Mesothelial cell of epicardium (in vitro differentiated cells): ENCODE results near the gene MIDN. TPM values are rescaled to one million over a fixed set of nuclear protein-coding genes. Genes with fewer than 3 reads are reported as not detected.

Experiments
- DNase-seq, 2 experiments: peaks; one replicate each; pipeline ENCODE4 v3.0.0; 2021; ENCODE audit warnings: low spot score in 2 of 2; ENCODE audit not compliant: unreplicated experiment in 2 of 2
- H3K27ac Mint-ChIP-seq: 2 replicates; pipeline ENCODE4 v1.8.0; 2021; ENCODE audit warnings: mixed read lengths
- H3K27me3 Mint-ChIP-seq: 2 replicates; pipeline ENCODE4 v1.8.0; 2021; ENCODE audit warnings: low read depth, mixed read lengths
- H3K36me3 Mint-ChIP-seq: 2 replicates; pipeline ENCODE4 v1.8.0; 2021; ENCODE audit warnings: mixed read lengths
- H3K4me1 Mint-ChIP-seq: 2 replicates; pipeline ENCODE4 v1.8.0; 2021; ENCODE audit warnings: mixed read lengths
- H3K4me3 Mint-ChIP-seq: 2 replicates; pipeline ENCODE4 v1.8.0; 2021; ENCODE audit warnings: mild to moderate bottlenecking, moderate library complexity, mixed read lengths
- H3K9me3 Mint-ChIP-seq: 2 replicates; pipeline ENCODE4 v1.8.0; 2021; ENCODE audit warnings: mixed read lengths
- CTCF ChIP-seq: fragments of 200-600 bp; sonication (generic); IDR thresholded peaks from one replicate; pipeline ENCODE4 v1.5.0; 2021; ENCODE audit warnings: antibody characterized with exemption; ENCODE audit not compliant: unreplicated experiment
- total RNA-seq: library from RNA; stranded (reverse); gene quantifications from 3 replicates; pipeline ENCODE4 v1.2.1, GENCODE V29; 2021

The MIDN gene
- total RNA-seq, 1 donor from 2014 or later = 177 TPM

DNA sequence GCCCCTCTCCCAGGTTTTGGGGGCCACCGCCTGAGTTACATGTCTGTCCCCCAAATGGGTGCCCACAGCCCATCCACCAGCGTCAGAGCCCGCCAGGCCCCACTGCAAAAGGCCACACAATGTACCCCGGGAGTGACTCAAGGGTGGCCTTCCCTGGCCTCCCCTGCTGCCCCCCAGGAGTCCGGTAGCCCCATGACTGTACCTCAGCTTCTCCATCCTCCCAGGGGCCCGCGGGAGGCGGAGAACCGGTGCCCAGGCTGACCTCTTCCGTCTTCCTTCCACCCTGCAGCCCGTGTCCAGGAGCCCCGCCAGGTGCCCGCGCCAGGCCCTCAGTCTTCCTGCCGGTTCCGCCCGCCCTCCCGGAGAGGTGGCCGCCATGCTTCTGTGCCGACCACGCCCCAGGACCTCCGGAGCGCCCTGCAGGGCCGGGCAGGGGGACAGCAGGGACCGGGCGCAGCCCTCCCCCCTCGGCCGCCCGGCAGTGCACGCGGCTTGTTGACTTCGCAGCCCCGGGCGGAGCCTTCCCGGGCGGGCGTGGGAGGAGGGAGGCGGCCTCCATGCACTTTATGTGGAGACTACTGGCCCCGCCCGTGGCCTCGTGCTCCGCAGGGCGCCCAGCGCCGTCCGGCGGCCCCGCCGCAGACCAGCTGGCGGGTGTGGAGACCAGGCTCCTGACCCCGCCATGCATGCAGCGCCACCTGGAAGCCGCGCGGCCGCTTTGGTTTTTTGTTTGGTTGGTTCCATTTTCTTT, 20.9 kb upstream of the MIDN start:
- no peak overlapping the region for H3K27ac Mint-ChIP-seq
- H3K4me3 Mint-ChIP-seq = no peak overlapping the region
- no peaks in the 10 kb centered on the region for H3K9me3 Mint-ChIP-seq
- DNase-seq = no peak
- peaks cover 3% of the 10 kb centered on the region for H3K36me3 Mint-ChIP-seq
- H3K27me3 Mint-ChIP-seq = no peaks in the 10 kb centered on the region
- H3K4me1 Mint-ChIP-seq = peaks cover 12% of the 10 kb centered on the region
- TF ChIP-seq CTCF = no peak

- peaks cover 18% of the 10 kb centered on the region for H3K4me1 Mint-ChIP-seq
- H3K36me3 Mint-ChIP-seq = peaks cover 3% of the 10 kb centered on the region
- no peaks in the 10 kb centered on the region for H3K27me3 Mint-ChIP-seq
- no peak overlapping the region for H3K4me3 Mint-ChIP-seq
- no peak for TF ChIP-seq CTCF
- no peak for DNase-seq
- no peaks in the 10 kb centered on the region for H3K9me3 Mint-ChIP-seq
- H3K27ac Mint-ChIP-seq = no peak overlapping the region
These were observed 20.0 kb upstream of the MIDN start for GRCh38 chr19:1228161-1228957.

GRCh38 chr19:1229056-1229923, 19.1 kb upstream of the MIDN start:
- Mint-ChIP-seq H3K27me3 (no peaks in the 10 kb centered on the region), H3K4me1 (peaks cover 18% of the 10 kb centered on the region), H3K36me3 (peaks cover 3% of the 10 kb centered on the region), H3K4me3 (no peak overlapping the region), H3K9me3 (no peaks in the 10 kb centered on the region), H3K27ac (no peak overlapping the region)
- no peak for DNase-seq
- no peak for TF ChIP-seq CTCF

DNA sequence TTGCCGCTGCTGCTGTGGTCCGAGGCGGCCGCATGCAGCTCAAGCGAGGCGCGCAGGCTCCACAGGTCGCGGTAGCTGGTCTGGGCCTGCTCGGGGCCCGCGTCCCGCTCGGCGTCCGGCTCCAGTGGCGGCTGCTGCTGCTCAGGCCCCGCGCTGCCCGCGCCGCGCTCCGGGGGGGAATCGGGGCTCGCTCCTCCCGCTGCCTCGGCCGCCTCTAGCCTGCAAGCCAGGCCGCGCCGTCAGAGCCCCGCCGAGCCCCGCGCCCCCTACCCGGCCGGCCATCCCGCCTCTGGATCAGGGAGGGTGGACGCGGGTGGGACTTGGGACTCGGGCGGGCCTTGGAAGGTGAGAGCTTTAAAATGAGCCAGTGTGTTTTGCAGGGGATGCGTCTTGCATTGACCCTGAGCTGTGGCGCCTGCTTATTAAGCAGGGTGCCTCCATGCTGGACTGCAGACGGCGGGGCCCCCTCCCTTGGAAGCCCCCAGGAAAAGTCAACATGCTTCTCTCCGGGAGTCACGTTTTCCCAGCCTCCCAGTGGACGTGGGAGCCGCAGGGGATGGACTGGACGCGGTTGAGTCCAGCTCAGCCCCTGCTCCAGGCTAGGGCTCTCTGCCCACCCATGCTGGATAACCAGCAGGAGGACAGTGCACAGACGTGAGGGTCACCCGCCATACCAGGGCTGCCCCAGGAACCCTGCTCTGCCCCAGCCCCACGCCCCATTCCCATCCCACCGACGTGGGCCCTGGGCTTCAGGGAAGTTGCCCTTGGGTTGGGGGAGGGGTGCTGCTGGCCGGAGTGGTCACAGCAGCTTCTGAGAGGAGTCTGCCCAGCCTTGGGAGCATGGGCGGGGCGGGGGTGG, 18.2 kb upstream of the MIDN start:
- H3K4me3 Mint-ChIP-seq = no peak overlapping the region
- no peaks in the 10 kb centered on the region for H3K27me3 Mint-ChIP-seq
- no peaks in the 10 kb centered on the region for H3K9me3 Mint-ChIP-seq
- TF ChIP-seq CTCF = no peak
- peaks cover 3% of the 10 kb centered on the region for H3K36me3 Mint-ChIP-seq
- no peak overlapping the region for H3K27ac Mint-ChIP-seq
- no peak for DNase-seq
- peaks cover 18% of the 10 kb centered on the region for H3K4me1 Mint-ChIP-seq
